Measurements from ENCODE around the gene SH3PXD2B.

The SH3PXD2B gene

GRCh38 chr5:172421020-172421419 lies 33.3 kb downstream of the SH3PXD2B start:
- Histone ChIP-seq H3K36me3 (ENCODE audit: control insufficient read depth, insufficient read depth, low read length, severe bottlenecking) (peaks cover 20% of the 10 kb centered on the region), H3K4me1 (ENCODE audit: control insufficient read depth, insufficient read depth, low read length) (peaks cover 78% of the 10 kb centered on the region), H3K4me3 (ENCODE audit: low read length) (peak overlapping the region; percentile 17), H3K9ac (ENCODE audit: low read length) (peak overlapping the region; percentile 46), H3K9me3 (ENCODE audit: control insufficient read depth, low read length) (no peaks in the 10 kb centered on the region), H3K27me3 (replicated peaks; ENCODE audit: control insufficient read depth, insufficient read depth, low read length) (no peaks in the 10 kb centered on the region)
- DNase-seq (ENCODE audit: low read depth): no peak

GRCh38 chr5:172420235-172420939 lies 33.9 kb downstream of the SH3PXD2B start:
- H3K9ac ChIP-seq (ENCODE audit: low read length): peak overlapping the region; percentile 80
- H3K9me3 ChIP-seq (ENCODE audit: control insufficient read depth, low read length): no peaks in the 10 kb centered on the region
- H3K4me3 ChIP-seq (ENCODE audit: low read length): peak overlapping the region; percentile 43
- H3K4me1 ChIP-seq (ENCODE audit: control insufficient read depth, insufficient read depth, low read length): peaks cover 74% of the 10 kb centered on the region
- peaks cover 20% of the 10 kb centered on the region for H3K36me3 ChIP-seq (ENCODE audit: control insufficient read depth, insufficient read depth, low read length, severe bottlenecking)
- peak; percentile 76 for DNase-seq (ENCODE audit: low read depth)
- H3K27me3 ChIP-seq (replicated peaks; ENCODE audit: control insufficient read depth, insufficient read depth, low read length): no peaks in the 10 kb centered on the region

GRCh38 chr5:172418862-172419814 lies 35.2 kb downstream of the SH3PXD2B start:
- H3K36me3 ChIP-seq (ENCODE audit: control insufficient read depth, insufficient read depth, low read length, severe bottlenecking): peaks cover 20% of the 10 kb centered on the region
- DNase-seq (ENCODE audit: low read depth): no peak

DNA sequence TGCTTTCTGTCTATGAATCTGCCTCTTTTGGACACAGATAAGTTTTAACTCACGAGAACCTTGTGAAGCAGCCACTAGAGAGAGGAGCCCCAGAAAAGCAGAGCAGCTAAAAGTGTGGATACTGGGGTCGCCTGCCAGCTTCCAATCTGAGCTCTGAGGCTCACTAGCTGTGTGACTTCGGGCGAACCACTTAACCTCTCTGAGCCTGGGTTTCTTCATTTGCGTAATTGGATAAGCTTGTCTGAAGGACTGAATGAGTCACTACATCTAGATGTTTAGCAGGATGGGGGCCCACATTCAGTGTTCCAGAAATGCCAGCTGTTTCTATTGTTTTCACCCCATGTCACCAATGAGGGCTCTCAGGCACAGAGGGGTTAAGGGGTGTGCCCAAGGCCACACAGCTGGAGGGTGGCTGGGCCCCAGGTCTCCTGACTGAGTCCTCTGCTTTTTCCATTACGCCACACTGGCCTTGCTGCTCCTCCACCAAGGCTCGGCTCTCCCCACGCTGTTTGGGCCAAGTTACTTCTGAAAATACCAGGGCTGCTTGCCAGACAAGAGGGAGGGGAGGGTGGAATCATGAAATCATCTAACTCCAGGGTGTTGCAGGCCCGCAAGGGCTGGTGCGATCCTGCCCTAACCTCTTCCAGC lies 36.2 kb downstream of the SH3PXD2B start:
- Histone ChIP-seq H3K4me3 (ENCODE audit: low read length) (peak overlapping the region; percentile 43), H3K9me3 (ENCODE audit: control insufficient read depth, low read length) (no peaks in the 10 kb centered on the region), H3K27me3 (replicated peaks; ENCODE audit: control insufficient read depth, insufficient read depth, low read length) (no peaks in the 10 kb centered on the region), H3K9ac (ENCODE audit: low read length) (peak overlapping the region; percentile 80), H3K4me1 (ENCODE audit: control insufficient read depth, insufficient read depth, low read length) (peaks cover 81% of the 10 kb centered on the region), H3K36me3 (ENCODE audit: control insufficient read depth, insufficient read depth, low read length, severe bottlenecking) (peaks cover 20% of the 10 kb centered on the region)
- DNase-seq (ENCODE audit: low read depth): peak; percentile 99

More at GRCh38 chr5:172418862-172419814, 35.2 kb downstream of the SH3PXD2B start:
- Histone ChIP-seq H3K9me3 (ENCODE audit: control insufficient read depth, low read length) (no peaks in the 10 kb centered on the region), H3K27me3 (replicated peaks; ENCODE audit: control insufficient read depth, insufficient read depth, low read length) (no peaks in the 10 kb centered on the region), H3K9ac (ENCODE audit: low read length) (peak overlapping the region; percentile 80), H3K4me1 (ENCODE audit: control insufficient read depth, insufficient read depth, low read length) (peaks cover 75% of the 10 kb centered on the region), H3K4me3 (ENCODE audit: low read length) (peak overlapping the region; percentile 43)

DNA sequence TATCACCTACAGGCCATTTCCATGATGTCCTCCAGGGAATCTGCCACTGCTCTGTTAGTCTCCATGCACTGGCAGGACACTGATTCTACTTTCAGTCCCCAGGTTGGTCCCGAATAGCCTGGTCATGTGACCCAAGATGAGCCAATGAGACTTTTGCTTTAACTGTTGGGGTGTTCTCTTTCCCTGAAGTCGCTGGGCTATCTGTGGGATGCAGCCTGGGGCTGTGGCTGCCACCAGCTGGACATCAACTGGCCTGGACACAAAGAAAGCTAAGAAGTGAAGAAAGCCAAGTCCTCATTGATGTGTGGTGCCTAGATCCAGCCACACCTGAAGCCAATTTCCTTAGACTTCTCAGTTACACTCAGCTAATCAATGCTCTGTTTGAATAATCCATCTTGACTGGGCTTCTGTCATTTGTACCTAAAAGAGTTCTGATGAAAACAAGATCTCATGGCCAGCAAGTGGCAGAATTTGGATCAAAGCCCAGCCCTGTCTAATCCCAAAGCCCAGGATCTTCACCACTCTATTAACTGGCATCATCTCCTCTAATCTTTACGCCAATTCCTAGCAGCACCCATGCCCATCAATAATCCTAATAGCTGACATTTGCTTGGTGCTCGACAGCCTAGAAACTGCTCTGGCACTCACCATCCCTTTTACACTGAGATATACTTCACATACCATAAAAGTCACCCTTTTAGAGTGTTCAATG lies 37.0 kb downstream of the SH3PXD2B start:
- peak overlapping the region; percentile 20 for H3K4me3 ChIP-seq (ENCODE audit: low read length)
- H3K27me3 ChIP-seq (replicated peaks; ENCODE audit: control insufficient read depth, insufficient read depth, low read length): no peaks in the 10 kb centered on the region
- no peak for DNase-seq (ENCODE audit: low read depth)
- peaks cover 20% of the 10 kb centered on the region for H3K36me3 ChIP-seq (ENCODE audit: control insufficient read depth, insufficient read depth, low read length, severe bottlenecking)
- peak overlapping the region; percentile 75 for H3K9ac ChIP-seq (ENCODE audit: low read length)
- no peaks in the 10 kb centered on the region for H3K9me3 ChIP-seq (ENCODE audit: control insufficient read depth, low read length)
- H3K4me1 ChIP-seq (ENCODE audit: control insufficient read depth, insufficient read depth, low read length): peaks cover 83% of the 10 kb centered on the region

GRCh38 chr5:172415362-172416275 lies 38.7 kb downstream of the SH3PXD2B start:
- H3K36me3 ChIP-seq (ENCODE audit: control insufficient read depth, insufficient read depth, low read length, severe bottlenecking): peaks cover 11% of the 10 kb centered on the region
- no peak overlapping the region for H3K4me3 ChIP-seq (ENCODE audit: low read length)
- no peaks in the 10 kb centered on the region for H3K9me3 ChIP-seq (ENCODE audit: control insufficient read depth, low read length)
- peak overlapping the region; percentile 83 for H3K9ac ChIP-seq (ENCODE audit: low read length)
- no peak for DNase-seq (ENCODE audit: low read depth)
- no peaks in the 10 kb centered on the region for H3K27me3 ChIP-seq (replicated peaks; ENCODE audit: control insufficient read depth, insufficient read depth, low read length)
- peaks cover 87% of the 10 kb centered on the region for H3K4me1 ChIP-seq (ENCODE audit: control insufficient read depth, insufficient read depth, low read length)

DNA sequence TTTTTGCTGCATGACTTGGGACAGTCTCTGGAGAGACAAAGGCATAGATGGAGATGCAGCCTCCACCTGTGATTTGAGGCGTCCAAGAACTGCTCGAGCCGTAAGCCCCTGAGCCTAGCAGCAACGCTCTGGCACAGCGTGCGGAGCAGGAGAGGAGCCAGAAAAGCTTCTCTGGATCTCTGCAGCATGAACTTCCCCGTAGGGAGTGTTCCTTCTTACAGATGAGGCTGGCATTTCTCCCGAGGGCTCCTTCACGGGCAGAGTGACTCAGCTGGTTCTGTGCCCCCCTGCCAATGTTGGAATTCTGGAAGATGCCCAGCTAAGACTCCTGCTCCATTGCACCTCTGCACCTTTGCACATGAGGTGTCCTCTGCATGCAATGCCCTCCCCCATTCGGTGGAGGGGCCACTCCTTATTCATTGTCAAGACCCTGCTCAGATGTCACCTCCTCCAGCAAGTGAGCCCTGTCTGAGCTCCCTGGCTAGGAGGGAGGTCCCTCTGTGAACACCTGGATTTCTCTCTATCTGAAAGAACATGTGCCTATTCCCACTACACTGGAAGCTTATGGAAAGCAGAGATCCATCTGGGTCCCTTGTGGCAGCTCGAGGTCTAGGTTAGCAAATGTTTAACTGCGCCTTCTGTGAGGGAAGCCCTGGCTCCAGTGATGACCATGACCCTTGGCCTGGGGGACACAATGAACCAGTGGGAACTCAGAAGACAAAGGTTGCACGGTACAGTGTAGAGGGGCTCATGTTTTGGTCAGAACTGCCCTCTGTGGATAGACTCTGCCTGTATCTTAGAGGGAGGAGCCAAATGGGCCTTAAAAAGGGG lies 39.6 kb downstream of the SH3PXD2B start:
- DNase-seq (ENCODE audit: low read depth): peak; percentile 53
- Histone ChIP-seq H3K36me3 (ENCODE audit: control insufficient read depth, insufficient read depth, low read length, severe bottlenecking) (peaks cover 9% of the 10 kb centered on the region), H3K4me3 (ENCODE audit: low read length) (no peak overlapping the region), H3K9me3 (ENCODE audit: control insufficient read depth, low read length) (no peaks in the 10 kb centered on the region), H3K27me3 (replicated peaks; ENCODE audit: control insufficient read depth, insufficient read depth, low read length) (no peaks in the 10 kb centered on the region), H3K9ac (ENCODE audit: low read length) (peak overlapping the region; percentile 83), H3K4me1 (ENCODE audit: control insufficient read depth, insufficient read depth, low read length) (peaks cover 84% of the 10 kb centered on the region)

GRCh38 chr5:172413601-172414171 lies 40.6 kb downstream of the SH3PXD2B start:
- no peaks in the 10 kb centered on the region for H3K9me3 ChIP-seq (ENCODE audit: control insufficient read depth, low read length)
- H3K27me3 ChIP-seq (replicated peaks; ENCODE audit: control insufficient read depth, insufficient read depth, low read length): no peaks in the 10 kb centered on the region
- no peak for DNase-seq (ENCODE audit: low read depth)
- peak overlapping the region; percentile 83 for H3K9ac ChIP-seq (ENCODE audit: low read length)
- H3K36me3 ChIP-seq (ENCODE audit: control insufficient read depth, insufficient read depth, low read length, severe bottlenecking): peaks cover 5% of the 10 kb centered on the region
- peak overlapping the region; percentile 9 for H3K4me3 ChIP-seq (ENCODE audit: low read length)
- H3K4me1 ChIP-seq (ENCODE audit: control insufficient read depth, insufficient read depth, low read length): peaks cover 73% of the 10 kb centered on the region

DNA sequence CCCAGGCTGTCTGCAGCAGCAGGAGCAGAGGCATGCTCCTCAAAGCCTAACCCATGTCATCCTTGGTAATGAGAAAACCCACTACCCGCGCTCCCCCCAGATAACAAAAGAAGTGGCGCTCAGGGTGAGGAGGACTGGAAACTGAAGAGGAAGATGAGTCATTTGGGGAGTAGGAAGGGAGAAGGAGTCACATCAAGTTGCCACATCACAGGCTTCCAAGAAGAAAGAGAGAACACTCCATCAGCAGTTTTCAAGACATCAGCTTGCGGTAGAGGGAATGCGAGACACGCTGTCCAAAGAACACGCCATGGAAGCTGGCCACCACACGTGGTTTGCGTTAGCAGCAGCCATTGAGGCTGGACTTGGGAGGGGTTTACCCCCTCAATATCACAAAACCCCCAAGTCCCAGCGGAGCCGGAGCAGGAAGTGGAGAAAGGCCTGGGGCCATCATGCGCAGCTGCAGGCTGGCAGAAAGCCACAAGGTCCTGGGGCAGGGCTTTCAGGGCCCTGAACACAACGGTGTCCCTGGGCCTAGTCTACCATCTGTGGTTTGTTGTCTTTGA lies 41.5 kb downstream of the SH3PXD2B start:
- Histone ChIP-seq H3K9ac (ENCODE audit: low read length) (peak overlapping the region; percentile 84), H3K27me3 (replicated peaks; ENCODE audit: control insufficient read depth, insufficient read depth, low read length) (no peaks in the 10 kb centered on the region), H3K4me3 (ENCODE audit: low read length) (peak overlapping the region; percentile 61), H3K36me3 (ENCODE audit: control insufficient read depth, insufficient read depth, low read length, severe bottlenecking) (peaks cover 5% of the 10 kb centered on the region), H3K9me3 (ENCODE audit: control insufficient read depth, low read length) (no peaks in the 10 kb centered on the region), H3K4me1 (ENCODE audit: control insufficient read depth, insufficient read depth, low read length) (peaks cover 69% of the 10 kb centered on the region)
- peak; percentile 98 for DNase-seq (ENCODE audit: low read depth)

All from adipocyte (in vitro differentiated cells).